Parietal lobe (tissue), 1 donor: ENCODE data around the gene DHX58. TPM values are rescaled to one million over a fixed set of nuclear protein-coding genes. Genes with fewer than 3 reads are reported as not detected.

Source experiments
- total RNA-seq: library from RNA; depleted of rRNA; stranded (reverse); fragments of >200 nt; gene quantifications from one replicate; pipeline ENCODE4 v1.2.3, GENCODE V29; 2014

The DHX58 gene
- 1.6 TPM for total RNA-seq

GRCh38 chr17:42112552-42113176 lies at the start of gene DHX58:
Gene DHX58 (minus strand): TSS chr17:42112714. CDS start chr17:42111892, 822 bp downstream.

GRCh38 chr17:42122371-42123303 lies 10.1 kb upstream of the DHX58 start, which contains the start of gene HSPB9:
Gene HSPB9 (plus strand): TSS chr17:42122804. CDS start chr17:42122851, 47 bp downstream.

GRCh38 chr17:42120770-42121769 lies 8.6 kb upstream of the DHX58 start, which contains the start of gene KAT2A:
Gene KAT2A (minus strand): TSS chr17:42121367. CDS start chr17:42121304, 63 bp downstream.

GRCh38 chr17:42097691-42098631 lies 14.6 kb downstream of the DHX58 start, which contains the start of gene ZNF385C:
Gene ZNF385C (minus strand): TSS chr17:42098473. CDS start chr17:42063056, 35,417 bp downstream.

Other genes with a start within 250 kb of the DHX58 start
- gene KLHL11, start 247.3 kb downstream of the DHX58 start, total RNA-seq = 69.5 TPM
- gene ACLY, start 193.8 kb downstream of the DHX58 start, total RNA-seq = 131 TPM
- gene ODAD4, start 182.1 kb downstream of the DHX58 start, total RNA-seq = 3.1 TPM
- gene CNP, start 145.9 kb downstream of the DHX58 start, total RNA-seq = 40.7 TPM
- gene DNAJC7, start 95.3 kb downstream of the DHX58 start, total RNA-seq = 92.3 TPM
- gene NKIRAS2, start 92.6 kb downstream of the DHX58 start, total RNA-seq = 36.6 TPM
- 4.7 TPM for gene C17orf113, start 62.1 kb downstream of the DHX58 start, total RNA-seq
- 0.31 TPM for gene ZNF385C, start 14.2 kb downstream of the DHX58 start, total RNA-seq
- gene KAT2A, start 8.7 kb upstream of the DHX58 start, total RNA-seq = 18.2 TPM
- gene HSPB9, start 10.1 kb upstream of the DHX58 start, total RNA-seq = not detected
- 62.0 TPM for gene RAB5C, start 42.3 kb upstream of the DHX58 start, total RNA-seq
- gene KCNH4, start 68.4 kb upstream of the DHX58 start, total RNA-seq = 0.63 TPM
- gene HCRT, start 72.7 kb upstream of the DHX58 start, total RNA-seq = not detected
- gene GHDC, start 81.8 kb upstream of the DHX58 start, total RNA-seq = 6.9 TPM
- gene STAT5B, start 163.7 kb upstream of the DHX58 start, total RNA-seq = 38.5 TPM
- gene STAT5A, start 175.8 kb upstream of the DHX58 start, total RNA-seq = 0.94 TPM